ENCODE measurements around the gene MAD1L1.

DNA sequence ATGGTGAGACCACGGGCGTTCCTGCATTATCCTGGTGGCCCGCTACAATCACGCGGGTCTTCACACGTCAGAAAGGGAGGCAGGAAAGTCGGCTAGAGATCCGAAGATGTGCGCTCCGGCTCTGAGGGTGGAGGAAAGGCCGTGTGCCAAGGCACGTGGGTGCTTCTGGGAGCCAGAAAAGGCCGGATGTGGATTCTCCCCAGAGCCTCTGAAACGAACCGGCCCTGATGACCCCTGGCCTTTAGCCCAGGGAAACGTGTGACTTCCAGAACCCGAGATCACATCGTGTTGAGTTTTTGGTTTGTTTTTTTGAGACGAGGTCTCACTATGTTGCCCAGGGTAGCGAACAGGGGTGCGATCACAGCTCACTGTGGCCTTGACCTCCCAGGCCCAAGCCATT is 318.4 kb downstream of the MAD1L1 start:
- TF ChIP-seq ZNF311 (tag by site-specific recombination; IDR thresholded peaks at IDR 0.05; ENCODE audit: borderline replicate concordance) (no peak), ZNF221 (tag by site-specific recombination; IDR thresholded peaks at IDR 0.05; ENCODE audit: borderline replicate concordance) (no peak), SP2 (tag by site-specific recombination; IDR thresholded peaks at IDR 0.05) (no peak), RBAK (tag by site-specific recombination; IDR thresholded peaks at IDR 0.05) (no peak), ZNF549 (tag by site-specific recombination; IDR thresholded peaks at IDR 0.05) (no peak), ZNF555 (tag by site-specific recombination; conservative IDR thresholded peaks at IDR 0.05) (no peak), YY1 (tag by site-specific recombination; IDR thresholded peaks at IDR 0.05) (no peak)
- TF ChIP-seq, protein P1, sequence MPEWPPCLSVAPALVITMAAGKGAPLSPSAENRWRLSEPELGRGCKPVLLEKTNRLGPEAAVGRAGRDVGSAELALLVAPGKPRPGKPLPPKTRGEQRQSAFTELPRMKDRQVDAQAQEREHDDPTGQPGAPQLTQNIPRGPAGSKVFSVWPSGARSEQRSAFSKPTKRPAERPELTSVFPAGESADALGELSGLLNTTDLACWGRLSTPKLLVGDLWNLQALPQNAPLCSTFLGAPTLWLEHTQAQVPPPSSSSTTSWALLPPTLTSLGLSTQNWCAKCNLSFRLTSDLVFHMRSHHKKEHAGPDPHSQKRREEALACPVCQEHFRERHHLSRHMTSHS (tag by site-specific recombination; IDR thresholded peaks at IDR 0.05): no peak
- TF ChIP-seq, protein P2, sequence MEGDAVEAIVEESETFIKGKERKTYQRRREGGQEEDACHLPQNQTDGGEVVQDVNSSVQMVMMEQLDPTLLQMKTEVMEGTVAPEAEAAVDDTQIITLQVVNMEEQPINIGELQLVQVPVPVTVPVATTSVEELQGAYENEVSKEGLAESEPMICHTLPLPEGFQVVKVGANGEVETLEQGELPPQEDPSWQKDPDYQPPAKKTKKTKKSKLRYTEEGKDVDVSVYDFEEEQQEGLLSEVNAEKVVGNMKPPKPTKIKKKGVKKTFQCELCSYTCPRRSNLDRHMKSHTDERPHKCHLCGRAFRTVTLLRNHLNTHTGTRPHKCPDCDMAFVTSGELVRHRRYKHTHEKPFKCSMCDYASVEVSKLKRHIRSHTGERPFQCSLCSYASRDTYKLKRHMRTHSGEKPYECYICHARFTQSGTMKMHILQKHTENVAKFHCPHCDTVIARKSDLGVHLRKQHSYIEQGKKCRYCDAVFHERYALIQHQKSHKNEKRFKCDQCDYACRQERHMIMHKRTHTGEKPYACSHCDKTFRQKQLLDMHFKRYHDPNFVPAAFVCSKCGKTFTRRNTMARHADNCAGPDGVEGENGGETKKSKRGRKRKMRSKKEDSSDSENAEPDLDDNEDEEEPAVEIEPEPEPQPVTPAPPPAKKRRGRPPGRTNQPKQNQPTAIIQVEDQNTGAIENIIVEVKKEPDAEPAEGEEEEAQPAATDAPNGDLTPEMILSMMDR (tag by site-specific recombination; IDR thresholded peaks at IDR 0.05): no peak
- TF ChIP-seq, protein P3, sequence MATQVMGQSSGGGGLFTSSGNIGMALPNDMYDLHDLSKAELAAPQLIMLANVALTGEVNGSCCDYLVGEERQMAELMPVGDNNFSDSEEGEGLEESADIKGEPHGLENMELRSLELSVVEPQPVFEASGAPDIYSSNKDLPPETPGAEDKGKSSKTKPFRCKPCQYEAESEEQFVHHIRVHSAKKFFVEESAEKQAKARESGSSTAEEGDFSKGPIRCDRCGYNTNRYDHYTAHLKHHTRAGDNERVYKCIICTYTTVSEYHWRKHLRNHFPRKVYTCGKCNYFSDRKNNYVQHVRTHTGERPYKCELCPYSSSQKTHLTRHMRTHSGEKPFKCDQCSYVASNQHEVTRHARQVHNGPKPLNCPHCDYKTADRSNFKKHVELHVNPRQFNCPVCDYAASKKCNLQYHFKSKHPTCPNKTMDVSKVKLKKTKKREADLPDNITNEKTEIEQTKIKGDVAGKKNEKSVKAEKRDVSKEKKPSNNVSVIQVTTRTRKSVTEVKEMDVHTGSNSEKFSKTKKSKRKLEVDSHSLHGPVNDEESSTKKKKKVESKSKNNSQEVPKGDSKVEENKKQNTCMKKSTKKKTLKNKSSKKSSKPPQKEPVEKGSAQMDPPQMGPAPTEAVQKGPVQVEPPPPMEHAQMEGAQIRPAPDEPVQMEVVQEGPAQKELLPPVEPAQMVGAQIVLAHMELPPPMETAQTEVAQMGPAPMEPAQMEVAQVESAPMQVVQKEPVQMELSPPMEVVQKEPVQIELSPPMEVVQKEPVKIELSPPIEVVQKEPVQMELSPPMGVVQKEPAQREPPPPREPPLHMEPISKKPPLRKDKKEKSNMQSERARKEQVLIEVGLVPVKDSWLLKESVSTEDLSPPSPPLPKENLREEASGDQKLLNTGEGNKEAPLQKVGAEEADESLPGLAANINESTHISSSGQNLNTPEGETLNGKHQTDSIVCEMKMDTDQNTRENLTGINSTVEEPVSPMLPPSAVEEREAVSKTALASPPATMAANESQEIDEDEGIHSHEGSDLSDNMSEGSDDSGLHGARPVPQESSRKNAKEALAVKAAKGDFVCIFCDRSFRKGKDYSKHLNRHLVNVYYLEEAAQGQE (tag by site-specific recombination; IDR thresholded peaks at IDR 0.05): no peak
- TF ChIP-seq, protein P4, sequence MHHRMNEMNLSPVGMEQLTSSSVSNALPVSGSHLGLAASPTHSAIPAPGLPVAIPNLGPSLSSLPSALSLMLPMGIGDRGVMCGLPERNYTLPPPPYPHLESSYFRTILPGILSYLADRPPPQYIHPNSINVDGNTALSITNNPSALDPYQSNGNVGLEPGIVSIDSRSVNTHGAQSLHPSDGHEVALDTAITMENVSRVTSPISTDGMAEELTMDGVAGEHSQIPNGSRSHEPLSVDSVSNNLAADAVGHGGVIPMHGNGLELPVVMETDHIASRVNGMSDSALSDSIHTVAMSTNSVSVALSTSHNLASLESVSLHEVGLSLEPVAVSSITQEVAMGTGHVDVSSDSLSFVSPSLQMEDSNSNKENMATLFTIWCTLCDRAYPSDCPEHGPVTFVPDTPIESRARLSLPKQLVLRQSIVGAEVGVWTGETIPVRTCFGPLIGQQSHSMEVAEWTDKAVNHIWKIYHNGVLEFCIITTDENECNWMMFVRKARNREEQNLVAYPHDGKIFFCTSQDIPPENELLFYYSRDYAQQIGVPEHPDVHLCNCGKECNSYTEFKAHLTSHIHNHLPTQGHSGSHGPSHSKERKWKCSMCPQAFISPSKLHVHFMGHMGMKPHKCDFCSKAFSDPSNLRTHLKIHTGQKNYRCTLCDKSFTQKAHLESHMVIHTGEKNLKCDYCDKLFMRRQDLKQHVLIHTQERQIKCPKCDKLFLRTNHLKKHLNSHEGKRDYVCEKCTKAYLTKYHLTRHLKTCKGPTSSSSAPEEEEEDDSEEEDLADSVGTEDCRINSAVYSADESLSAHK (tag by site-specific recombination; IDR thresholded peaks at IDR 0.05): no peak

Measured in HEK293 (cell line).